GM19043 (cell line): ENCODE results near the gene PTGR1.
"Not testable (repeated sequence)": the region's sequence is repeated elsewhere in the genome, so short reads cannot be mapped to it uniquely, and the experiment has no call there.

Experiments used
- ATAC-seq: cut with Tn5 transposase; IDR thresholded peaks from one replicate; pipeline ENCODE4 v1.9.1; 2021; ENCODE audit warnings: low read depth; ENCODE audit not compliant: unreplicated experiment

PTGR1 gene

DNA sequence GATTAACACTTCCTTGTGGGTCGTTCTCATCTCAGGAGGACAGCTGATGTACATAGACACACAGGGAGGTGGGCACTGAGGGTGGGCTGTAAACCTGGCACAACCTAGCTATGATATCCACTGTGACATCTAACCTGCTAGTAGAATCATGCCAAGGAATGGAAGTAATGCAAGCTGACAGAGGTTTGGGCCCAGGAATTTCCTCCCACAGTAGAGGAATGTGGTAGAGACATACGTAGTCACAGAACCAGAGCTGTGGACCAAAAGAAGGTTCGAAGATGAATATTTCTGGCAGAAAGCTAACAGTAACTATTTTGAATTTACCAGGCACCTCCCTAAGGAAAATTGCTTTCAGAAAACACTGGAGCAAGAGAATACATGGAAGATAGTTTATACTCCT is 16.5 kb upstream of the PTGR1 start:
- ATAC-seq: no peak

DNA sequence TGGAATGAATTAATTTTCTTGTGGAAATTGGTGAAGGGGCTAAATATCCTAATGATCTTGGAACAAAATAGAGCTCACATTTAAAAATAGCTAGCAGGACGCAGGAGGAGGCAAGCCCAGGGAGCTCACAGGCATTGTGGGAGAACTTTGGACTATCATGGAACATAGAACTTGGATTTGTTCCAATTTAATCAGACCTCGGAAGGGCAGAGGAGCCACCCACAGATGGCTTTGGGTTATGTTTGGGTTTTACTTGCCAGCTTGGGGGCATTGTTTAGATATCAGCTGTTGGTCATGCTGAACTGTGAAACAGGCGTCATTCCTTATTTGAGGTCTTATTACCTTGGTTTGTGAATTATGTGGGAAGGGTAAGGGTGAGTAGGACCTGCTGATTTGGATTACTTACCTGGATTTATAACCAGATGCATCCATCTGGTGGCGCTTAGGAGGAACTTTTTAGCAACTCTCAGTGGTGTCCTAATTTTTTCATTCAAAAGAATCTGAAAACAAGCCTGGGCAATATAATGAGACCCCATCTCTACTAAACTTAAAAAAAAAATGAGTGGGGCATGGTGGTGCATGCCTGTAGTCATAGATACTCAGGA is 14.1 kb upstream of the PTGR1 start:
- no peak for ATAC-seq

DNA sequence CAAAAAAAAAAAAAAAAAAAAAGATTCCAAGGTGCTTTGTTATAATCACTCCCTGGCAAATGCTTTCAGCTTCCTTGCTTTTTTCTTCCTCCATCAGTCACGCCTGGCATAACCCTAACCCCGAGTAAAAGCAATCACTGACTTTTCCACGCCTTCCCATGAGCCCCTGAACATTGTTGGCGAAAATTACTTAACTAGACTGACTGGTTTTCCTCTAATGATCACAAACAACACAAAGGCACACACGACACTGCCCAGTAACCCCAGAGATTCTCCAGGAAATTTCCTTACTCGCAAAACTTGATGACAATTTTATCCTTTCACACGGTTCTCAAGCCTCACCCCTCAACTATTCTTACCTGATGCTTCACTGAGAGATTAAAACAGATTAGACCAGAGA is 11.4 kb upstream of the PTGR1 start:
- no peak for ATAC-seq

DNA sequence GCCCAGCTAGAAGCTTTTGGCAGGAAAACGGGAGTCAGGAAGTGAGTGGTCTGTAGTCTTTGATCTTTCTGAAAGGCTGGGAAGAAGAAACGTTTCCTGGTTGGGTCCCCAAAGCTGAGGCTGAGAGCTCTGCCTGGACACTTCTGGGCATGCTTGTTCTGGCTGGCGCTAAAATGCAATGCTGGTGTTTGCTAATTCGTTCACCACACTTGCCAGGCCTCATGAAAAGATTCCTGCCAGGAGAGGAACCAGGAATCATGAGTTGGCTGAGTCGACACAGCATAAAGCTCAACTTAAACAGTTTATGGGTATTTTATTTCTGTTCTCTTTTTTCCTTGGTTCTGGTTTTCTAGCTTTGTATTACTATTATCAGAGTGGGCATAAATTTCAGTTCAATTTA is 10.7 kb upstream of the PTGR1 start:
- ATAC-seq: no peak

DNA sequence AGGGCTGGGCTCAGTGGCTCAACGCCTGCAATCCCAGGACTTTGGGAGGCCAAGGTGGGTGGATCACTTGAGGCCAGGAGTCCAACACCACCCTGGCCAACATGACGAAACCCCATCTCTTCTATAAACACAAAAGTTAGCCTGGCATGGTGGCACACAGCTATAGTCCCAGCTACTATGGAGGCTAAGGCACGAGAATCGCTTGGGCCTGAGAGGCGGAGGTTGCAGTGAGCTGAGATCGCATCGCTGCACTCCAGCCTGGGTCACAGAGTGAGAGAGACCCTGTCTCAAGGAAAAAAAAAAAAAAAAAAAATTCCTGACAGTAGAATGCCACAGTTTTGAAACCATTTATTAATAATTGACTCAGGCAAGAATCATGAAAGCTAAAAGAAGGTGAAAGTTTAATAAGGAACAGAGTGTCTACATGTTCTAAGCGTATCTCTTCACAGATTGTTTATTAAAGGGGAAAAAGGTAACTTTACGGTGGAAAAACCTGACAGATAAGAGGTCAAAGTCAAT is 5.7 kb upstream of the PTGR1 start:
- ATAC-seq: no peak

DNA sequence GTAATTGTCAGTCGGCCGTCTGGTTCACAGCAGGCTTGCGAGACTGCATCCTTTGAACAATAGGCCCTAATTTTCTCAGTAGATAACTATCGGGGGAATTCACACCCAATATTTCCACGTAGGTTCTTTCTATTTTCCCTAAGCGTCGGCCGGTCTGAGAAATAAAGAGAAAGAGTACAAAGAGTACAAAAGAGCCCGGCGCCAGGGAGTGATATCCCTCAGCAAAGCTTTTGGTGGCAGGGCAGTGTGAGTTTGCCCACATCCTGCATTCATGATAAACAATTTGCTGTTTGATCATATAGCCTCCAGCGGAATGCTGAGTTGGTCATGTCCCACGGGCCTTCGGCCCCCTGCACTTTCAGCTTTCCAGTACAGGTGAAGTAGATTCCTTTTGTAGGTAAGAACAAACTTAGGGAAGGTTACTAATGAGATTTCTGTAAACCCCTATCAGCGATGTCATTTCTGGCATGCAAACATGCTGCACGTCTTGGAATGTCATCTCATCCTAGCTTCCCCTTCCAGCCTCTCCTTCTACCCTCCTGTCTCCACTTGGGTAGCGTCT is 4.7 kb upstream of the PTGR1 start:
- no peak for ATAC-seq

DNA sequence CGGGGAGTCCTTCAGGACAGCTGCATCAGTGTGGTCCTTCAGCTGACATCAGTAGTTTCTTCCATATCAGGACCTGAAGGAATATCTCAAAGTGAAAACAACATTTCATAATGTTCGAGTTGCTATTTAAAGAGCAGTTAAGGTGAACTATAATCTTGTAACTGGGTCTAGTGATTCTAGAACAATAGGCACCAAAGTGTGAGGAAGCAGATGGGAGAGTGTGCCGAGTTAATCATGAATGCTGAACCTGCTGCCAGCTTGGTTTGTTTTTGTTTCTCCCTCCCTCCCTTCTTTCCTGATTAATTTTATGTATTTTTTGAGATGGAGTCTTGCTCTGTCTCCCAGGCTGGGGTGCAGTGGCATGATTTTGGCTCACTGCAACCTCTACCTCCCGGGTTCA is 3.6 kb upstream of the PTGR1 start:
- no peak for ATAC-seq

DNA sequence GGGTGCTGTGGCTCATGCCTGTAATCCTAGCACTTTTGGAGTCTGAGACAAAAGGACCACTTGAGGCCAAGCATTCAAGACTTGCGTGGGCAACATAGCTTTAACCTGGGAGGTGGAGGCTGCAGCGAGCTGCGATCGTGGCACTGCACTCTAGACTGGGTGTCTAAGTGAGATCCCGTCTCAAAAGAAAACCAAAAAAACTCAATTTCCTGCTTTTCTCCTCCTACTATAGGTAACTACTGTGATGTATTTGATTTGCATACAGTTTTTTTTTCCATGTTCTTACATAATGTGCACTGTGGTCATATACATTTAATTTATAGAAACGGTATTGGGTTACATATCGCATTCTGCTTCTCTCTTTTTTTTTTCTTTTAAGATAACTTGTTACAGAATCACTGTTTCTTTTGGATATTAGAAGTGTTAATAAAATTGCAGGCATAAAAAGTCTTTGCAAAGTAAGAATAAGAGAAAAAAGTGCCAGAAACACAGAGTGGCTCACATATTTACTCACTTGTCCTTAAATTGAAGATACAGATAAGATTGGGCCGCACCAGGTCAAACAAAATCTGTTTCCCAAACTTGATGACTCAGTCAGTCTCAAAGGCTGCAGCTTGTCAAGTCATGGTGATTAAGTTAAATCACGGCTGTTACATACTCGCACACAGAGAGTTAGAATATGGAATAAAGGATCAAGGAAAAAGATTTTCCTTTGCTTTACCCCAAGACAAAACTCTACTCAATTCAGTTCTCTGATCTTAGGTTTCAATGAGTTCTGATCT is 2.0 kb upstream of the PTGR1 start:
- ATAC-seq: no peak

DNA sequence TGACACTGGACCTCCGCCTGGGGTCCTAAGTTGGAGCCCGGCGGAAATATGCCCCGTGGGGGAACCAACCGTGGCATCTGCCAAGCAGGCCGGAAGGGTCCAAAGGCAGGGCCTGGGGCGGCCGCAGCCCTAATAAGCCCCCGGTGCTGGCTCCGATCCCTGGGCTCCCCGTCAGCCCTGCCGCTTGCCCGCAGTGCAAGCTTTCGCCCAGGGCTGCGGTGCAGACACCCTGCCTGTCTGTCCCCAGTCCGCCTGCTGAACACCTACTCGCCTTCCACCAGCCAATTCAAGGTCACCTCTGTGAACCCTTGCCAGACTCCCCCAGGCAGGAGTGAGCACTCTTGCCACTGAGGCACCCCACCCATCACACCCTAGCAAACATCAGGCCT is 502 bp upstream of the PTGR1 start:
- no peak for ATAC-seq

DNA sequence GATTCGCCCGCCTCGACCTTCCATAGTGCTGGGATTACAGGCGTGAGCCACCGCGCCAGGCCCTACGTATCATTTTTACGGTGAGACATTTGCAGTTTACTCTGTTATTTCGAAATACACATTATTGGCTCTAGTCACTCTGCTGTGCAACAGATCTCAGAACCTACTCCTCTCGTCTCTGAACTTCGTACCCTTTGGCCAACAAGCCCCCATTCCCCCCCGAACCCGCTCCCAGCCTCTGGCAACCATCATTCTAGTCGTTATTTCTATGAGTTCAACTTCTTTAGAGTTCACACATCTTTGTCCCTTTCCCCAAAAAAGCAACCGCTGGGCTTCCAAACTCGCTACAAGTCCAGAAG is 735 bp downstream of the PTGR1 start:
- ATAC-seq: peak; percentile 20

DNA sequence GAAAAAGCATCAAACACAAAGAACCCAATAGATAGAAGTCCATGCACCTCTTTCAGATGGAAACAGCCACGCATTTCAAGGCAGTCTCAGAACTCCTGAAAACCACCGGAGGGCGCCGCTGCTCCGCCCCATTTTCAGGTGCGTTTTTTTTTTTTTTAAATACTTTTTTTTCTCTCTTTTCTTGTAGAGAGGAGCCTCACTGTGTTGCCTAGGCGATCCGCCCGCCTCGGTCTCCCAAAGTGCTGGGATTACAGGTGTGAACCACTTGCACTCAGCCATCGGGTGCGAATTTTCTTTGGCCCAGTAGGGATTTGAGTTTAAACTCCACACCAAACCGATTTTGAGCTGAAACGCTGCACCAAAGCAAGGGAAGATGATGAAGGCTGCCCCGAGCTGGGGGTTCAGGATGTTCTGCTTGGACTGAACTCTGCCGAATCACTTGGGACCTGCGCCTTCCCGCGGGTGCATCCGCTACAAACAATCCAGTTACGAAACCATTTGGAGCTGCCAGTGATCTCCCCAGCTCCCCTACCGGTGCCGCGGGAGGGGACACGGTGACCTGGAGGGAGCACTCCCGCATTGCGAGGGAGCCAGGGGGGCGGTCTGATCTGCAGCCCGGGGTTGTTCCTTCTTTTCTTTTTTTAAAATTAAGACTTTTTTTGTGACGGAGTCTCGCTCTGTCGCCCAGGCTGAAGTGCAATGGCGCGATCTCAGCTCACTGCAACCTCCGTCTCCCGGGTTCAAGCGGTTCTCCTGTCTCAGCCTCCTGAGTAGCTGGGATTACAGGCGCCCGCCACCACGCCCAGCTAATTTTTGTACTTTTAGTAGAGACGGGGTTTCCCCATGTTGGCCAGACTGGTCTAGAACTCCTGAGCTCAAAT is 1.4 kb downstream of the PTGR1 start:
- peak; percentile 47 for ATAC-seq

DNA sequence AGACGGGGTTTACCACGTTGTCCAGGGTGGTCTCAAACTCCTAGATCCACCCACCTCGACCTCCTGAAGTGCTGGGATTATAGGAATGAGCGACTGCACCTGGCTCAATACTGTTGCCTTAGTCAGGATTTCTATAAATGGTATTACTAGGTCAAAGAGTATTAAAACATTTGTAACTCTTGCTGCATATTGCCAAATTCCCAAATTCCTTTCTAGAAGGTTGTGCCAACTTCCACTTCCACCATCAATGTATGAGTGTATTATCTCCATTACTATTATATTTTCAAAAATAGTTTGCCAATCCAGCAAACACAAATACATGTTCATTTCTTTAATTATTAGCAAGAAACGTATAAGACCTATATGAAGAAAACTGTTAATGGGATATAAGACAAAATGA is 10.6 kb downstream of the PTGR1 start:
- ATAC-seq: no peak

DNA sequence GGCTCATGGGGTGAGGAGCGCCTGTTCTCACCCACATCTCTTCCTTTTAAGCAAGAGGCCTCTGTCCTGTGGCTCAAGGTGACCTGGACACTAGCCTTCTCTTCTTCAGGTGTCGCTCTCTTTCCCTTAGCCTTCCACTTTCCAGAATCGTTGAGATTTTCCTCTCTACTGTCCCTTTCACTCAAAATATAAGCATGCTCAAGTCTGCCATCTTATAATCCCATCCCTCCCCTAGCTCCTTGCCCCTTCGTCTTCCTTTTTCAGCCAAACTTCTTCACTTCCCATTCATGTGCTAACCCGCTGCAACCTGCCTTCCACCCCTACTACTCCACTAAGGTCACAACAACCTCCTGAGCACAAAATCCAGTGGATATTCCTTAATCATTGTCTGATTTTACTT is 13.1 kb downstream of the PTGR1 start:
- ATAC-seq: no peak

DNA sequence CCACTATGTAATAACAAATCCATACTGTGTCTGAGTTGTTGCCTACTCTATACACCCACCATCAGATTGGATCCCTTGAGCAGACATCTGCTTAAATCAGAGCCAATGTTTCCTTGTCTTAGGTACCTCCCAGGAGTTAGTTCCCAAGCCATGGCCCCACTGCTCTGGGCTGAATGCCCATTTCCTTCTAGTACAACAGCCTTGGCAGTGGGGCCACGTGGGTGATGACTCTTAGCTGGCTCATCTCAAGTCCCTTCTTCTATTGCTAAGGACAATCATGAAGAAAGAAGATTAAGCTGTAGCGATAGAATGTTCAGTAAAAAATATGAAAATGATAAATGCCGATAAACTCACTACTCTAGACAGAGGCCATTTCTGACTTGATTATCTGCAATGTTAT is 16.6 kb downstream of the PTGR1 start:
- ATAC-seq: no peak

DNA sequence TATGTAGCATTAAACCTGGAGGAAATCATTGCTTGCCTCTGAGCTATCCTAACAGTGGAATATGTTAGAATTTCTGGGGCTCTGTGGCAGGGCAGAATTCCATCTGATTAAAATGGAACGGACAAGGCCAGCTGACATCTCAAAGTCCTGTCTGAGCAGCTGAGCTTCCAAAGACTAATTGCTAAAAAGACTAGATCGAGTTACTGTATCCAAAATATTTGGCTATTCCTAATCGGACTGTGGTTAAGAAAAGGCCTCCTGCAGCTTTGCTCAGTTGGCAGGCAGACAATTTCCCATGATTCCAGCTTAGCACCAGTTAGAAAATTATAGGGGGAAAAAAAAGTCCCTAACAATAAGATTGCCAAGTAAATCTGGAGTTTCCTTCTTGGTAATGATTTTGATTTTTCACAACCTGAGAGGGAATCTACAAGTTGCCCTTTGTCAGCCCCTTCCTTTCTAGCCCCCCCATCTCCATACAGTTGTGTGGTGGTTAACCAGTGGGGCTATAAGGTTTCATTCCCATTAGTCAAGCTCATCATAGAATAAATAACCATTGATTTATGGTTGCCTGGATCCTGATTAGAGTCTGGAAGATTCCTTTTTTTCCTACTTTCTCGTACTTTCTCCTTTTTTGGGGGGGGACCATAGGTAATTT is 26.4 kb downstream of the PTGR1 start:
- ATAC-seq: no peak

DNA sequence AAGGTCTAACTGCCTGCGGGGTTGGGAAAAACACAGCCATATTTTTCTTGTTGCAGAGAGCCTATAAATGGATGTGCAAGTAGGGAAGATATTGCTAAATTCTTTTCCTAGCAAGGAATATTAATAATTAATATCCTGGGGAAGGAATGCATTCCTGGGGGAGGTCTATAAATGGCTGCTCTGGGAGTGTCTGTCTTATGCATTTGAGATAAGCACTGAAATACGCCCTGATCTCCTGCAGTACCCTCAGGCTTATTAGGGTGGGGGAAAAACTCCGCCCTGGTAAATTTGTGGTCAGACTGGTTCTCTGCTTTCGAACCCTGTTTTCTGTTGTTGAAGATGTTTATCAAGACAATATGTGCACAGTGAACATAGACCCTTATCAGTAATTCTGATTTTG is 31.3 kb downstream of the PTGR1 start:
- ATAC-seq: not testable (repeated sequence)

DNA sequence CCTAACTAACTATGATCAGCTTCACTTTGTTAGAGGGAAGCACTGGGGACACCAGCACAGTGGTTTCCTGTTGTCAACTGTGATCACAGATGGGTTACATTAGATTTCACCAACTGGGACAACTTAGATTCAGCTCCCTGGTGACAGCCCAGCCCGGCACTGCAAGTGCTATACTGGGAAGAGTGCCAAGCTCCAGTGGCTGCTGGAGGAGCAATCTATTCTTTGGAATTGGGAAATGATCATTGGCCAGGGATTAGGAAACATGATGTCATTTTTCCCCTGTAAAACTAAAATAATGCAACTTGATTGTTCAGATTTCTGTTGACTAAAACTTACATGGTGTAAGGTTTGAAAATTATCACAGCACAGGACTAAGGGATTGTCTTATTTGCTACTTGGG is 33.2 kb downstream of the PTGR1 start:
- ATAC-seq: no peak

DNA sequence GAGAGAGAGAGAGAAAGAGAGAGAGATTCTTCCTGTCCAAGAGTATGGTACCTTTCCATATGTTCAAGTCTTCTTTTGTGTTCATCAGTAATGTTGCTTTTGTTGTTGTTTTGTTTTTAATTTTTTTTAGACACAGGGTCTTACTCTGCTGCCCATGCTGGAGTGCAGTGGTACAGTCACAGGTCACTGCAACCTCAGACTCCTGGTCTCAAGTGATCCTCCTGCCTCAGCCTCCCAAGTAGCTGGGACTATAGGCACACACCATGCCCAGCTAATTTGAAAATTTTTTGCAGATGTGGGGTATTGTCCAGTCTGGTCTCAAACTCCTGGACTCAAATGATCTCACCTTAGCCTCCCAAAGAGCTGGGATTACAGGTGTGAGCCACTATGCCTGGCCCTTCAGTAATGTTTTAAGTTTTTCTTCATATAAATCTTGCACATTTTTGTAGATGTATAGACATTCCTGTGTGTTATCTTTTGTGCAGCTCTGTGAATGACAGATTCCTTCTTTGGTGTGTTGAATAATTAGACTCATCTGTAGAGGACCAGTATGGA is 38.2 kb downstream of the PTGR1 start:
- no peak for ATAC-seq

DNA sequence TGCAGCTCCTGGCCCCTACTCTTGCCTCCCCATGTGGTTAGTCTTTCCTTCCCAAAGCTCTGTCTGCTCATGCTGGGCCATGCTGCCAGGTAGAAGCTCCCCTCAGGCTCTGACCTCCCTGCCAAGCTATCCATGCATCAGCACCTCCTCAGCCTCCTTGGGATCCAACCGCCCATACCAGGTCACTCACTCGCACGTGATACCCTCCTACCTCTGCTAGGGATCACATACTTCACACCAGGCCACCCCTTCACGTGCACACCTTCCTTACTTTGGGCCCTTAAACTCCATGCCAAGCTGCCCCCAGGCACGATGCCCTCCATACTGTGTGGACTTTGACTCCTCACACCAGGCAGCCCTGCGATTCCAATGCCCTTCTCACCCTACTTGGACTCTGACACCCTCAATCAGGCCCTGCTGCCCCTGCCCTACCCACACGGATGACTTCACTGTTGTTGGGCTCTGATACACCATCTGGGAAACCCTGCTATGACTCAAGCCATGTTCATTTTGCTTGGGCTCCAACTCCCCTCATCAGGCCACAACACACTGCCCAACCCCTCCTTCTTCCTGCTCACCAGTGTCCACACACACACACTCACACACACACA is 40.3 kb downstream of the PTGR1 start:
- no peak for ATAC-seq

DNA sequence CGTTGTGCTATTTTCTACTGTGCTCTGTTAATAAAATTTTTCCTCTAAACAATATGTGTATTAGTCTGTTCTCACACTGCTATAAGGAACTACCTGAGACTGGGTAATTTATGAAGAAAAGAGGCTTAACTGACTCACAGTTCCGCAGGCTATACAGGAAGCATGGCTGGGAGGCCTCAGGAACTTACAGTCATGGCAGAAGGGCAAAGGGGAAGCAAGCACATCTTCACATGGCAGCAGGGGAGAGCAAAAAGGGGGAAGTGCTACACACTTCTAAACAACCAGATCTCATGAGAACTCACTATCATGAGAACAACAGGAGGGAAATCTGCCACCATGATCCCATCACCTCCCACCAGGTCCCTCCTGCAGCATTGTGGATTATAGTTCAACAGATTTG is 44.0 kb downstream of the PTGR1 start:
- not testable (repeated sequence) for ATAC-seq
